WTC11 (cell line): ENCODE measurements around the gene ANKRD11. TPM values are rescaled to one million over a fixed set of nuclear protein-coding genes. Genes with fewer than 3 reads are reported as not detected.

Experiments used
- ATAC-seq: fragments of 200-7000 bp; cut with Tn5 transposase; 2 replicates; pipeline ENCODE4 v1.10.0; 2021; ENCODE audit warnings: mild to moderate bottlenecking, moderate library complexity
- CTCF ChIA-PET: fragments of 300-600 bp; sonication (Branson Sonifier 250); formaldehyde crosslinking; loops from one replicate; lab custom pipeline; 2021; ENCODE audit warnings: antibody characterized with exemption; lab: Charles Lee
- POLR2A ChIA-PET: fragments of 350-600 bp; sonication (Branson Sonifier 250); formaldehyde crosslinking; loops from one replicate; lab custom pipeline; 2021; ENCODE audit warnings: antibody characterized with exemption; lab: Charles Lee
- DNase-seq: peaks from one replicate; pipeline ENCODE4 v3.0.0; 2021; ENCODE audit warnings: low spot score
- H3K27ac Mint-ChIP-seq: 2 replicates; pipeline ENCODE4 v1.8.0; 2021; ENCODE audit warnings: mixed read lengths
- H3K27me3 Mint-ChIP-seq: 2 replicates; pipeline ENCODE4 v1.8.0; 2021; ENCODE audit warnings: low read depth, mild to moderate bottlenecking, moderate library complexity, mixed read lengths
- H3K36me3 Mint-ChIP-seq: 2 replicates; pipeline ENCODE4 v1.8.0; 2021; ENCODE audit warnings: mixed read lengths
- H3K4me1 Mint-ChIP-seq: 2 replicates; pipeline ENCODE4 v1.8.0; 2022; ENCODE audit warnings: mixed read lengths
- H3K4me3 Mint-ChIP-seq: 2 replicates; pipeline ENCODE4 v1.8.0; 2021; ENCODE audit warnings: mild to moderate bottlenecking, moderate library complexity, mixed read lengths
- H3K9me3 Mint-ChIP-seq: 2 replicates; pipeline ENCODE4 v1.8.0; 2021; ENCODE audit warnings: mixed read lengths
- FOXP1 ChIP-seq: sonication (generic); formaldehyde crosslinking; IDR thresholded peaks from 2 replicates; pipeline ENCODE4 v1.8.0; 2022; ENCODE audit warnings: missing genetic modification reagents, mild to moderate bottlenecking, moderate library complexity, borderline replicate concordance
- SMAD3 ChIP-seq: sonication (generic); formaldehyde crosslinking; IDR thresholded peaks from 2 replicates; pipeline ENCODE4 v1.8.0; 2022; ENCODE audit warnings: missing genetic modification reagents, mild to moderate bottlenecking, borderline replicate concordance
- ZNF423 ChIP-seq: fragments of 250-450 bp; sonication (Bioruptor Pico); IDR thresholded peaks from 2 replicates; pipeline ENCODE4 v2.1.2; 2022; ENCODE audit warnings: mild to moderate bottlenecking, moderate library complexity
- total RNA-seq: library from RNA; stranded (reverse); gene quantifications from 3 replicates; pipeline ENCODE4 v1.2.3, GENCODE V29; 2021
- TF ChIP-seq, protein P1 (sequence below): sonication (generic); formaldehyde crosslinking; conservative IDR thresholded peaks from 2 replicates; pipeline ENCODE4 v1.8.1; 2023; ENCODE audit warnings: mild to moderate bottlenecking, low read depth, missing genetic modification reagents, moderate library complexity
- TF ChIP-seq, protein P2 (sequence below): fragments of 250-450 bp; sonication (Bioruptor Pico); IDR thresholded peaks from 2 replicates; pipeline ENCODE4 v1.9.0; 2021; ENCODE audit warnings: mild to moderate bottlenecking, borderline replicate concordance
- TF ChIP-seq, protein P3 (sequence below): sonication (generic); formaldehyde crosslinking; IDR thresholded peaks from 2 replicates; pipeline ENCODE4 v1.8.0; 2022; ENCODE audit warnings: mild to moderate bottlenecking, missing genetic modification reagents
- TF ChIP-seq, protein P4 (sequence below): sonication (generic); formaldehyde crosslinking; IDR thresholded peaks from 2 replicates; pipeline ENCODE4 v1.8.1; 2022; ENCODE audit warnings: missing genetic modification reagents, borderline replicate concordance
- TF ChIP-seq, protein P5 (sequence below): fragments of 250-450 bp; sonication (Bioruptor Pico); conservative IDR thresholded peaks from 2 replicates; pipeline ENCODE4 v1.9.0; 2021; ENCODE audit warnings: mild to moderate bottlenecking
- TF ChIP-seq, protein P6 (sequence below): sonication (generic); formaldehyde crosslinking; IDR thresholded peaks from 2 replicates; pipeline ENCODE4 v1.8.1; 2023; ENCODE audit warnings: mild to moderate bottlenecking, missing genetic modification reagents

ANKRD11 gene
- total RNA-seq, 1 experiment from 2014 or later = 184 TPM

DNA sequence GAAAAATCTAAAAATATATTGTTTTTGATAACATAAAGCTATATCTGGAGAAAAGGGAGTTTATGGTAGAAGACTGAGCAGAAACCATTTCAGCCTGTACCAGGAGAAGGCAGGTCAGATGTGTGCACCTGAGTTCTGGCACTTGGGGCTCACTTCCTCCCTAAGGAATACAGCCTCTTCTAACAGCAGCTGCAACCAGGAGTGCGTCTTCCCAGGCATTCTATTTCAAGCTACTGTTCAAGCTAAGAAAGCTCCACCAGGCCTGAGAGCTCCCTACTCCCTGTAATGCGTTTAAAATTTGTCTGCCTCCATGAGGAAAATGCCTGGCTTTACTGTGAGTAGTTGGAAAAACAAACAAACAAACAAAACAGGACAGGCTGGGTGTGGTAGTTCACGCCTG lies 176.8 kb downstream of the ANKRD11 start (continued):
- TF ChIP-seq, protein P1, sequence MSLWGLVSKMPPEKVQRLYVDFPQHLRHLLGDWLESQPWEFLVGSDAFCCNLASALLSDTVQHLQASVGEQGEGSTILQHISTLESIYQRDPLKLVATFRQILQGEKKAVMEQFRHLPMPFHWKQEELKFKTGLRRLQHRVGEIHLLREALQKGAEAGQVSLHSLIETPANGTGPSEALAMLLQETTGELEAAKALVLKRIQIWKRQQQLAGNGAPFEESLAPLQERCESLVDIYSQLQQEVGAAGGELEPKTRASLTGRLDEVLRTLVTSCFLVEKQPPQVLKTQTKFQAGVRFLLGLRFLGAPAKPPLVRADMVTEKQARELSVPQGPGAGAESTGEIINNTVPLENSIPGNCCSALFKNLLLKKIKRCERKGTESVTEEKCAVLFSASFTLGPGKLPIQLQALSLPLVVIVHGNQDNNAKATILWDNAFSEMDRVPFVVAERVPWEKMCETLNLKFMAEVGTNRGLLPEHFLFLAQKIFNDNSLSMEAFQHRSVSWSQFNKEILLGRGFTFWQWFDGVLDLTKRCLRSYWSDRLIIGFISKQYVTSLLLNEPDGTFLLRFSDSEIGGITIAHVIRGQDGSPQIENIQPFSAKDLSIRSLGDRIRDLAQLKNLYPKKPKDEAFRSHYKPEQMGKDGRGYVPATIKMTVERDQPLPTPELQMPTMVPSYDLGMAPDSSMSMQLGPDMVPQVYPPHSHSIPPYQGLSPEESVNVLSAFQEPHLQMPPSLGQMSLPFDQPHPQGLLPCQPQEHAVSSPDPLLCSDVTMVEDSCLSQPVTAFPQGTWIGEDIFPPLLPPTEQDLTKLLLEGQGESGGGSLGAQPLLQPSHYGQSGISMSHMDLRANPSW (CRISPR knock-in tag) = no peak
- TF ChIP-seq SMAD3 (CRISPR knock-in tag) = no peak

DNA sequence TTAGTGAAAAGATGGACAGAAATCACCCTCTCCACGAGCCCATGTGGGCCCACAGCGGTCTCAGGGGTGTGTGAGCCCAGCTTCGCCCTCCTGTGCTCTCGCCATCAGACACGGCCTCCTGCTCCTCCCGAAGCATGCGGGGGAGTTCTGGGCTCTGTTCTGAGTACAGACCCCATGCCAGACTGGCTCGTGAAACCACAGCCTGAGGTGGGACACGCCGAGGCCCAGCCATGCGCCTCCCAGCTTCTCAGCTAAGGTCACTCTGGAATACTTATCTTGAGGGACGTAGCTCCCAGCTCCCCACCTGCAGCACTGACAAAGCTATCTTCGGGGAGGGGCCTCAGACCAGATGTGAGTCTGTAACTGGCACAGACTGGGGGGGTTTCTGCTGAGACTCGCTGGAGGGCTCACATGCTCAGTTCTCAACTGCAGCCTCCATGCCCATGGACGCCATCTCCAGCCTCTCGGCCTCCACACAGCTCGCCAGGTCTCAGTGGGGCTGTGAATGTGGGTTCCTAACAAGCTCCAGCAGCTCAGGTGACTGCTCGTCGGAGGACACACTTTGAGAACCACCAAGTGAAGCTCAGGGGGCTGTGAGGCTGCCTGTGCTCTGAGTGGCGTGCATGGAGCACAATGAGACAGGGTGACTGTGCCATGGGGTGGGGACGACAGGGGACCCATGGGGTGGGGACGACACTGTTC lies 177.6 kb downstream of the ANKRD11 start:
- Mint-ChIP-seq H3K4me3 (no peak overlapping the region), H3K4me1 (peaks cover 45% of the 10 kb centered on the region), H3K27ac (no peak overlapping the region), H3K27me3 (no peaks in the 10 kb centered on the region), H3K36me3 (peaks cover 7% of the 10 kb centered on the region), H3K9me3 (no peaks in the 10 kb centered on the region)
- TF ChIP-seq, protein P2, sequence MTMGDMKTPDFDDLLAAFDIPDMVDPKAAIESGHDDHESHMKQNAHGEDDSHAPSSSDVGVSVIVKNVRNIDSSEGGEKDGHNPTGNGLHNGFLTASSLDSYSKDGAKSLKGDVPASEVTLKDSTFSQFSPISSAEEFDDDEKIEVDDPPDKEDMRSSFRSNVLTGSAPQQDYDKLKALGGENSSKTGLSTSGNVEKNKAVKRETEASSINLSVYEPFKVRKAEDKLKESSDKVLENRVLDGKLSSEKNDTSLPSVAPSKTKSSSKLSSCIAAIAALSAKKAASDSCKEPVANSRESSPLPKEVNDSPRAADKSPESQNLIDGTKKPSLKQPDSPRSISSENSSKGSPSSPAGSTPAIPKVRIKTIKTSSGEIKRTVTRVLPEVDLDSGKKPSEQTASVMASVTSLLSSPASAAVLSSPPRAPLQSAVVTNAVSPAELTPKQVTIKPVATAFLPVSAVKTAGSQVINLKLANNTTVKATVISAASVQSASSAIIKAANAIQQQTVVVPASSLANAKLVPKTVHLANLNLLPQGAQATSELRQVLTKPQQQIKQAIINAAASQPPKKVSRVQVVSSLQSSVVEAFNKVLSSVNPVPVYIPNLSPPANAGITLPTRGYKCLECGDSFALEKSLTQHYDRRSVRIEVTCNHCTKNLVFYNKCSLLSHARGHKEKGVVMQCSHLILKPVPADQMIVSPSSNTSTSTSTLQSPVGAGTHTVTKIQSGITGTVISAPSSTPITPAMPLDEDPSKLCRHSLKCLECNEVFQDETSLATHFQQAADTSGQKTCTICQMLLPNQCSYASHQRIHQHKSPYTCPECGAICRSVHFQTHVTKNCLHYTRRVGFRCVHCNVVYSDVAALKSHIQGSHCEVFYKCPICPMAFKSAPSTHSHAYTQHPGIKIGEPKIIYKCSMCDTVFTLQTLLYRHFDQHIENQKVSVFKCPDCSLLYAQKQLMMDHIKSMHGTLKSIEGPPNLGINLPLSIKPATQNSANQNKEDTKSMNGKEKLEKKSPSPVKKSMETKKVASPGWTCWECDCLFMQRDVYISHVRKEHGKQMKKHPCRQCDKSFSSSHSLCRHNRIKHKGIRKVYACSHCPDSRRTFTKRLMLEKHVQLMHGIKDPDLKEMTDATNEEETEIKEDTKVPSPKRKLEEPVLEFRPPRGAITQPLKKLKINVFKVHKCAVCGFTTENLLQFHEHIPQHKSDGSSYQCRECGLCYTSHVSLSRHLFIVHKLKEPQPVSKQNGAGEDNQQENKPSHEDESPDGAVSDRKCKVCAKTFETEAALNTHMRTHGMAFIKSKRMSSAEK (CRISPR knock-in tag) = no peak
- TF ChIP-seq ZNF423 (CRISPR knock-in tag) (no peak), FOXP1 (CRISPR knock-in tag) (no peak)
- TF ChIP-seq, protein P3, sequence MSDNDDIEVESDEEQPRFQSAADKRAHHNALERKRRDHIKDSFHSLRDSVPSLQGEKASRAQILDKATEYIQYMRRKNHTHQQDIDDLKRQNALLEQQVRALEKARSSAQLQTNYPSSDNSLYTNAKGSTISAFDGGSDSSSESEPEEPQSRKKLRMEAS = no peak
- TF ChIP-seq, protein P4, sequence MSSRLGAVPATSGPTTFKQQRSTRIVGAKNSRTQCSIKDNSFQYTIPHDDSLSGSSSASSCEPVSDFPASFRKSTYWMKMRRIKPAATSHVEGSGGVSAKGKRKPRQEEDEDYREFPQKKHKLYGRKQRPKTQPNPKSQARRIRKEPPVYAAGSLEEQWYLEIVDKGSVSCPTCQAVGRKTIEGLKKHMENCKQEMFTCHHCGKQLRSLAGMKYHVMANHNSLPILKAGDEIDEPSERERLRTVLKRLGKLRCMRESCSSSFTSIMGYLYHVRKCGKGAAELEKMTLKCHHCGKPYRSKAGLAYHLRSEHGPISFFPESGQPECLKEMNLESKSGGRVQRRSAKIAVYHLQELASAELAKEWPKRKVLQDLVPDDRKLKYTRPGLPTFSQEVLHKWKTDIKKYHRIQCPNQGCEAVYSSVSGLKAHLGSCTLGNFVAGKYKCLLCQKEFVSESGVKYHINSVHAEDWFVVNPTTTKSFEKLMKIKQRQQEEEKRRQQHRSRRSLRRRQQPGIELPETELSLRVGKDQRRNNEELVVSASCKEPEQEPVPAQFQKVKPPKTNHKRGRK (CRISPR knock-in tag) = no peak
- TF ChIP-seq, protein P5, sequence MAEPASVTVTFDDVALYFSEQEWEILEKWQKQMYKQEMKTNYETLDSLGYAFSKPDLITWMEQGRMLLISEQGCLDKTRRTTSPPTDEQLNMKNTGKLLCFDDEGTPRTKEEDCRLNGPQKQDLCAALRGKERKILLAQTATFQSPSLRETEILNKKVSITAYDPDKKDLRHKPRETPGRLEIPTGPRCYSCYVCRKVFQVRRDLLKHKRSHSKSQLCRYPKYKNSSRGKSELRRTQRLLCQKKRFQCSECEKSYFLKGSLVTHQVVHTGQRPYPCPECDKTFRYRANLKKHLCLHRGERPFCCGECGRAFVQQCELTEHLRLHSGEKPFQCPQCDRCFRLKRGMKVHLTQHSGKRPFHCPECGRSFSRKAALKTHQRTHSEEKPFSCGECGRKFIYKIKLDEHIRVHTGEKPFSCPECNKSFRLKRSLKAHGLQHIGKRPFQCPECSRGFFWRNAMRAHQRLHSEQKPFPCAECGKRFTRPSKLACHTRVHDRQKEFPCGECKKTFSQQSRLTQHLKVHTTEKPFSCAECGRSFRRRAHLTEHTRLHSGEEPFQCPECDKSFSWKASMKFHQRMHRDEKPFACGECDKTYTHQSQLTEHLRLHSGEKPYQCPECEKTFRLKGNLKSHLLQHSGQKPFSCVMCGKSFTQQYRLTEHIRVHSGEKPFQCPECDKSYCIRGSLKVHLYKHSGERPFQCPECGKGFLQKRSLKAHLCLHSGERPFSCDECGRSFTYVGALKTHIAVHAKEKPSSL (CRISPR knock-in tag) = no peak
- TF ChIP-seq, protein P6, sequence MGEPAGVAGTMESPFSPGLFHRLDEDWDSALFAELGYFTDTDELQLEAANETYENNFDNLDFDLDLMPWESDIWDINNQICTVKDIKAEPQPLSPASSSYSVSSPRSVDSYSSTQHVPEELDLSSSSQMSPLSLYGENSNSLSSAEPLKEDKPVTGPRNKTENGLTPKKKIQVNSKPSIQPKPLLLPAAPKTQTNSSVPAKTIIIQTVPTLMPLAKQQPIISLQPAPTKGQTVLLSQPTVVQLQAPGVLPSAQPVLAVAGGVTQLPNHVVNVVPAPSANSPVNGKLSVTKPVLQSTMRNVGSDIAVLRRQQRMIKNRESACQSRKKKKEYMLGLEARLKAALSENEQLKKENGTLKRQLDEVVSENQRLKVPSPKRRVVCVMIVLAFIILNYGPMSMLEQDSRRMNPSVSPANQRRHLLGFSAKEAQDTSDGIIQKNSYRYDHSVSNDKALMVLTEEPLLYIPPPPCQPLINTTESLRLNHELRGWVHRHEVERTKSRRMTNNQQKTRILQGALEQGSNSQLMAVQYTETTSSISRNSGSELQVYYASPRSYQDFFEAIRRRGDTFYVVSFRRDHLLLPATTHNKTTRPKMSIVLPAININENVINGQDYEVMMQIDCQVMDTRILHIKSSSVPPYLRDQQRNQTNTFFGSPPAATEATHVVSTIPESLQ = no peak
- ATAC-seq (no peak), DNase-seq (no peak)
- CTCF ChIA-PET = interaction anchor here (1.3 to 1.9 kb wide), 2 partner anchors 17 to 19 kb away, joined by 3 to 4 read pairs; no protein-coding TSS in a partner anchor
- POLR2A ChIA-PET = interaction anchor here (0.6 to 1.2 kb wide), 3 partner anchors 49 to 72 kb away, joined by 3 to 4 read pairs (median 3); no protein-coding TSS in a partner anchor
